ENCODE data around the gene TBK1. TPM values are rescaled to one million over a fixed set of nuclear protein-coding genes. Genes with fewer than 3 reads are reported as not detected.

Gene TBK1
- total and polyA plus RNA-seq, 9 donors = 11.9 to 25.4 (median 19.3) TPM

DNA sequence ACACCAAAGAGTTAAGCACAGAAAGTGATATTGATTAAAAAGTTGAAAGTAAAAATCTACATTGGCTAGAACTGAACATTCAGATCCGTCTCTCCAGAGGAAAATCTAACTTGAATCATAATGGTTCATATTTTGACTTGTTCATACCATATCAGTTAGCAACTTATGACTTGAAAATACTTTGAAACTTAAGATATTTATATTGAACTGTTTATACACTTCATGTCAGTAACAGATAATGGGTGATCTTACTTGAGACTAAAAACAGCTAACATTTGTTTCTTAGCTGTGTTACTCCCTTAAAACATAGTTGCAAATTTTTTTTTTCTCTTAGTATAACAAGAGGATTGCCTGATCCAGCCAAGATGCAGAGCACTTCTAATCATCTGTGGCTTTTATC lies 3.6 kb downstream of the TBK1 start:
- Histone ChIP-seq H3K4me1 (ENCODE audit: insufficient read depth) (peaks cover 8% of the 10 kb centered on the region), H3K27me3 (no peaks in the 10 kb centered on the region), H3K4me3 (no peak overlapping the region), H3K27ac (no peak overlapping the region), H3K36me3 (no peaks in the 10 kb centered on the region), H3K9me3 (no peaks in the 10 kb centered on the region)
- WGBS, 3 donors = 74 to 90% (median 85%) methylated on average over 1 of the region's 1 CpG
- intact Hi-C loops (cut with DNase I) = loop anchor here in 1 of 4 donors (10.0 kb wide), 1 partner anchor 51 kb away; the partner anchor contains the start of gene XPOT
- DNase-seq = no peak
- TF ChIP-seq, protein P1, sequence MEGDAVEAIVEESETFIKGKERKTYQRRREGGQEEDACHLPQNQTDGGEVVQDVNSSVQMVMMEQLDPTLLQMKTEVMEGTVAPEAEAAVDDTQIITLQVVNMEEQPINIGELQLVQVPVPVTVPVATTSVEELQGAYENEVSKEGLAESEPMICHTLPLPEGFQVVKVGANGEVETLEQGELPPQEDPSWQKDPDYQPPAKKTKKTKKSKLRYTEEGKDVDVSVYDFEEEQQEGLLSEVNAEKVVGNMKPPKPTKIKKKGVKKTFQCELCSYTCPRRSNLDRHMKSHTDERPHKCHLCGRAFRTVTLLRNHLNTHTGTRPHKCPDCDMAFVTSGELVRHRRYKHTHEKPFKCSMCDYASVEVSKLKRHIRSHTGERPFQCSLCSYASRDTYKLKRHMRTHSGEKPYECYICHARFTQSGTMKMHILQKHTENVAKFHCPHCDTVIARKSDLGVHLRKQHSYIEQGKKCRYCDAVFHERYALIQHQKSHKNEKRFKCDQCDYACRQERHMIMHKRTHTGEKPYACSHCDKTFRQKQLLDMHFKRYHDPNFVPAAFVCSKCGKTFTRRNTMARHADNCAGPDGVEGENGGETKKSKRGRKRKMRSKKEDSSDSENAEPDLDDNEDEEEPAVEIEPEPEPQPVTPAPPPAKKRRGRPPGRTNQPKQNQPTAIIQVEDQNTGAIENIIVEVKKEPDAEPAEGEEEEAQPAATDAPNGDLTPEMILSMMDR (IDR thresholded peaks at IDR 0.05) = no peak
- TF ChIP-seq EP300 (IDR thresholded peaks at IDR 0.05) (no peak), POLR2A (IDR thresholded peaks at IDR 0.05) (no peak)

DNA sequence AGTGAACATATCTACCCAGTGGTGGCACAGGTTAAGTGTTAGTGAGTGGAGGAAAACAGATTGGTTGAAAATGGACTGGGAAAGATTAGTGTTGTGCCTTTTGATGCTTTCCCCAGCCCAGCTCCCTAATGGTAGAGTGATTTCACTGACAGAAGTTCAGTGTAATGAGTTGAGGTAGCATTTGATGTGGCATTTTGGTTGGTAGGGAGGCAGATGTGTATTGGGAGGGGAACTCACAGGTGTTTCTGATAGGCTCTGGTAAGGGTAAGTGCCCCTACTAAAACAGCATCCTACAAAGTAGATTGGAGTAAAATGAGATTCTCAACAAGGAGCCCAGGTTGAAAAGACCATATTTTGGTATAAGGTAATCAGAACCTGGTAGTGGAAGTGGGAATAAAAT lies 4.2 kb downstream of the TBK1 start:
- Histone ChIP-seq H3K27ac (no peak overlapping the region), H3K4me1 (ENCODE audit: insufficient read depth) (peaks cover 8% of the 10 kb centered on the region), H3K4me3 (no peak overlapping the region), H3K9me3 (no peaks in the 10 kb centered on the region), H3K27me3 (no peaks in the 10 kb centered on the region), H3K36me3 (no peaks in the 10 kb centered on the region)
- intact Hi-C loops (cut with DNase I) = loop anchor here in 1 of 4 donors (10.0 kb wide), 1 partner anchor 51 kb away; the partner anchor contains the start of gene XPOT
- TF ChIP-seq, protein P1 (IDR thresholded peaks at IDR 0.05) = no peak
- TF ChIP-seq EP300 (IDR thresholded peaks at IDR 0.05) (no peak), POLR2A (IDR thresholded peaks at IDR 0.05) (no peak)
- DNase-seq = no peak

DNA sequence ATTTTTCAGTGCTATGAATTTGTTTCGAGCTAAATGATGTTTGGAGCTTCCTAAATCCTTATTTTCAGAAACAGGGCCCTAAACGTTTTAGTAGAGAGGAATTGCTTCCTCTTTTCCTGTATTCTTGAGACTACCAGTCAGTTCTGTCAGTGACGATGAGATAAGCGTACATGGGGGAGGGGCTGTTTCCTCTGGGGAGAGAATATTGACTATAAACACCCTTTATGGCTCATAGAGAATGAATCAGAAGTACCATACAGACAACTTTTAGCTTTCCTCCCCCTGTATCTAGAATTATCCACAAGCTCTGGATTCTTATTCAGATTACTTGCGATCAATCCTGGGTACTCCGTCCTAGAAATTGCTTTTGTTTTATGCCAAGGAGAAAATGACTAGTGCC lies 5.1 kb downstream of the TBK1 start:
- Histone ChIP-seq H3K9me3 (no peaks in the 10 kb centered on the region), H3K36me3 (no peaks in the 10 kb centered on the region), H3K27me3 (no peaks in the 10 kb centered on the region), H3K27ac (no peak overlapping the region), H3K4me1 (ENCODE audit: insufficient read depth) (peaks cover 8% of the 10 kb centered on the region), H3K4me3 (no peak overlapping the region)
- DNase-seq = no peak
- intact Hi-C loops (cut with DNase I) = loop anchor here in 1 of 4 donors (10.0 kb wide), 1 partner anchor 52 kb away; the partner anchor contains the start of gene XPOT
- WGBS, 3 donors = 67 to 72% (median 71%) methylated on average over 6 of the region's 6 CpGs
- no peak for TF ChIP-seq EP300 (IDR thresholded peaks at IDR 0.05)
- TF ChIP-seq, protein P1 (IDR thresholded peaks at IDR 0.05) = no peak
- TF ChIP-seq POLR2A (IDR thresholded peaks at IDR 0.05) = no peak

DNA sequence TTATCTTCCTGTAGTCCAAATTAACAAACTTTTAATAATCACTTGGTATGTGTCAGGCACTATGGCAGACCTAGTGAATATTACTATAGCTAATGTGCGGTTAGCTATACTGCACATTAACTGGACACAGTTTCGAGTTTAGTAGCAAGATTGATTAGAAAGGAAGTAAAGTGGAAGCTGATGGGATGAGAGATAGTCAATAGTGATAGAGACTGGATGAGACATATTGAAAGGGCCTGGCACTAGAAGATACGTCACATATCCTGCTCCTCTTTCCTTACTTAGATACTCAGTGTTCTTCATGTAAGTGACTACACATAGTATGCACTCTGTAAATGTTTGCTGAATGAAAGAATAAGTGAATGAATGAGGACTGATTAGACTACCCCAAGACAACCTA lies 5.5 kb downstream of the TBK1 start:
- 95 to 96% (median 95%) methylated on average over 3 of the region's 3 CpGs for WGBS, 3 donors
- Histone ChIP-seq H3K4me1 (ENCODE audit: insufficient read depth) (peaks cover 8% of the 10 kb centered on the region), H3K4me3 (no peak overlapping the region), H3K36me3 (no peaks in the 10 kb centered on the region), H3K9me3 (no peaks in the 10 kb centered on the region), H3K27me3 (peaks cover 1% of the 10 kb centered on the region), H3K27ac (no peak overlapping the region)
- intact Hi-C loops (cut with DNase I) = loop anchor here in 1 of 4 donors (10.0 kb wide), 1 partner anchor 53 kb away; the partner anchor contains the start of gene XPOT
- TF ChIP-seq EP300 (IDR thresholded peaks at IDR 0.05) = no peak
- no peak for TF ChIP-seq POLR2A (IDR thresholded peaks at IDR 0.05)
- TF ChIP-seq, protein P1 (IDR thresholded peaks at IDR 0.05) = no peak
- DNase-seq = no peak

Data from ovary (tissue), 9 donors.